GM10847 (cell line): ENCODE measurements around the gene SHE.

ENCODE experiments used
- POLR2A ChIP-seq: IDR thresholded peaks from 2 replicates; pipeline ENCODE4 v1.6.1; 2011; ENCODE audit not compliant: insufficient read length; ENCODE audit errors: extremely low read depth

The SHE gene

GRCh38 chr1:154443274-154444013 is 58.8 kb downstream of the SHE start:
- no peak for TF ChIP-seq POLR2A

GRCh38 chr1:154442006-154442740 is 60.0 kb downstream of the SHE start:
- no peak for TF ChIP-seq POLR2A

GRCh38 chr1:154441241-154441888 is 60.8 kb downstream of the SHE start:
- TF ChIP-seq POLR2A: no peak

- no peak for TF ChIP-seq POLR2A
Measured at GRCh38 chr1:154440036-154440804, 62.0 kb downstream of the SHE start.

GRCh38 chr1:154436433-154436832 is 65.8 kb downstream of the SHE start:
- no peak for TF ChIP-seq POLR2A

- no peak for TF ChIP-seq POLR2A
Measured at GRCh38 chr1:154435599-154436200, 66.5 kb downstream of the SHE start.

GRCh38 chr1:154434346-154435085 is 67.7 kb downstream of the SHE start:
- TF ChIP-seq POLR2A: no peak

GRCh38 chr1:154433161-154433764 is 68.9 kb downstream of the SHE start:
- TF ChIP-seq POLR2A: no peak

GRCh38 chr1:154431586-154432373 is 70.4 kb downstream of the SHE start:
- TF ChIP-seq POLR2A: no peak

- no peak for TF ChIP-seq POLR2A
Measured at GRCh38 chr1:154430903-154431302, 71.3 kb downstream of the SHE start.

- no peak for TF ChIP-seq POLR2A
Measured at GRCh38 chr1:154429841-154430611, 72.2 kb downstream of the SHE start.
